ENCODE measurements around the gene MSANTD1.

DNA sequence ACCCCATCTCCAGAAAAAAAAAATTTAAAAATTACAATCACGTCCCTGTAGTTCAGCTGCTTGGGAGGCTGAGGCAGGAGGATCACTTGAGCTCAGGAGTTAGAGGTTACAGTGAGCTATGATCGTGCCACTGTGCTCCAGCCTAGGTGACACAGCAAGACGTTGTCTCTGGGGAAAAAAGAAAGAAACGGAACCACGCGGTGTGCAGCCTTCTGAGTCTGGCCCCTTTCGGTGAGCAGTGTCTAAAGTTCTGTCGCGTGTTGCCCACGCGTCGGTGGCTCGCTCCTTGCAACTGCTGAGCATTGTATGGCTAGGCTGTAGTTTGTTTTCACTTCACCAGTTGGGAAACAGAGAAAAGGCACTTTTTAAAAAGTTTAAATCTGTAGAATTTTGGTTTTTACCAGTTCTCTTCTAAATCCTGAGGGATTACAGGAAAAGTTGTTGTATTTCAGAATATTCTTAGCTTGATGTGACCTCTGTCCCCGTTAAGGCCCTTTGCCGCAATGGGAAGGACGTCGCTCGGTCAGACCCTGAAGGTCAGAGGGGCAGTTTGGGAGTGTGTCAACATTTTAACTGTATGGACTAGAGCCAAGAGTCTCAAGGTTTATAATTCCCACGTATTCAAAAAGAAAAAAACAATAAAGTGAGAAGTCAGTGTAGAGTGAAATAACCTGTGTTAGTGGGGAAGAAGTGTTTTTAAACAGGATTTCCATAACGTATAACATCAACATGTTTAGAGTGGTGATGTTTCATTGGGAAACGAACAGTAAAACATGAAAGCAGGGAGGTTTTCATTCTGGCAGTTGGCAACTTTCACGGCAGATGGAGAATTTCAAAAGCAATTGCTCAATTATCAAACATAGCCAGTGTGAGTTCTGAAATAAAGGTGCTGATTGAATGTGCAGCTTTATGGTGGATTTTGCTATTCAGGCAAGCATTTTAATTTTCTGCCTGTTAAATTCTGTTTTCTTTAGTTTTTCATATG is 45.8 kb upstream of the MSANTD1 start:
- TF ChIP-seq, protein P1, sequence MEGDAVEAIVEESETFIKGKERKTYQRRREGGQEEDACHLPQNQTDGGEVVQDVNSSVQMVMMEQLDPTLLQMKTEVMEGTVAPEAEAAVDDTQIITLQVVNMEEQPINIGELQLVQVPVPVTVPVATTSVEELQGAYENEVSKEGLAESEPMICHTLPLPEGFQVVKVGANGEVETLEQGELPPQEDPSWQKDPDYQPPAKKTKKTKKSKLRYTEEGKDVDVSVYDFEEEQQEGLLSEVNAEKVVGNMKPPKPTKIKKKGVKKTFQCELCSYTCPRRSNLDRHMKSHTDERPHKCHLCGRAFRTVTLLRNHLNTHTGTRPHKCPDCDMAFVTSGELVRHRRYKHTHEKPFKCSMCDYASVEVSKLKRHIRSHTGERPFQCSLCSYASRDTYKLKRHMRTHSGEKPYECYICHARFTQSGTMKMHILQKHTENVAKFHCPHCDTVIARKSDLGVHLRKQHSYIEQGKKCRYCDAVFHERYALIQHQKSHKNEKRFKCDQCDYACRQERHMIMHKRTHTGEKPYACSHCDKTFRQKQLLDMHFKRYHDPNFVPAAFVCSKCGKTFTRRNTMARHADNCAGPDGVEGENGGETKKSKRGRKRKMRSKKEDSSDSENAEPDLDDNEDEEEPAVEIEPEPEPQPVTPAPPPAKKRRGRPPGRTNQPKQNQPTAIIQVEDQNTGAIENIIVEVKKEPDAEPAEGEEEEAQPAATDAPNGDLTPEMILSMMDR (IDR thresholded peaks at IDR 0.05), result no peak
- TF ChIP-seq POLR2A (IDR thresholded peaks at IDR 0.05), result no peak
